ENCODE measurements around the gene KIF3C. TPM values are rescaled to one million over a fixed set of nuclear protein-coding genes. Genes with fewer than 3 reads are reported as not detected.

KIF3C gene
- total RNA-seq, 1 experiment from 2014 or later: 41.4 TPM

DNA sequence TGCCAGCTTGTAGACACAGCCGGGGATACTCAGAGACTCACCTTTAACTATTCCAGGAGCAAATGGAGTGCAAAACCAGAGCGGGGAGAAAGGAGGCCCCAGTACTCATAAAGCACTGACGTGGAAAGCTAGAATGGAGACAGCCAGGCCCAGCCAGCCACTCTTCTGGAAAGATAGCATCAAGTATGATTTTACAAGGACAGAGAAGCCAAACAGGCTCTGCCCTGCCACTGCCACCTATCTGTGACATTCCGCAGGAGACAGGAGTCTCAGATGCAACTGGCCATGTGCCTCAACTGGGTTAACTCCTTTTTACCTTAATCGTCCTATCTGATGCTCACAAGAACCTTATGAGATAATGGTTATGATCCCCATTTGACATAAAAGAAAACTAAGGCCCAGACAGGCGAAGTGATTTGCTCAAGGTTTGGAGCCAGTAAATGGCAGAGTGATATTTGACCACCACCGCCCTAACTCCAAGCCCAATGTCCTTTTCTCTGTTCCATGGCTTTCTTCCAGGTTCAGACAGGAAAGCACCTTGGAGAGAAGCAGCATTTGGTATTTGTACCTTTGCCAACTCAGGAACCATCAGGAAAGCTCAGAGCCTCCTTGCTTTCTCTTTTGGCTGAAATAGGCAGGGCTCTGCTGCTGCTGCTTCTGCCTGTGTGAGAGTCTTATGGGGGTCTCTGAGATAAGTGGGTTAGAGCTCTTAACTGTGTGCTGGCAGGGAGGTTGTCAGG, 15.6 kb downstream of the KIF3C start:
- no peaks in the 10 kb centered on the region for H3K23me2 ChIP-seq (ENCODE audit: insufficient read length, low read depth, low read length, poor library complexity, severe bottlenecking)
- no peak overlapping the region for H4K91ac ChIP-seq (ENCODE audit: insufficient read length, low read depth, low read length)
- H3K14ac ChIP-seq (ENCODE audit: insufficient read depth, low read length): no peak overlapping the region
- no peaks in the 10 kb centered on the region for H3K79me1 ChIP-seq (ENCODE audit: insufficient read depth, low read depth, low read length, poor library complexity, severe bottlenecking)
- H3K4me3 Mint-ChIP-seq: no peak overlapping the region
- no peak overlapping the region for H3K4ac ChIP-seq (ENCODE audit: low read depth, low read length)
- H3K27ac Mint-ChIP-seq: peak overlapping the region in 1 of 3 experiments; percentile 16; a peak in 2 of 7 replicates
- H3K4me1 ChIP-seq (ENCODE audit: insufficient read depth, low read length): no peaks in the 10 kb centered on the region
- H2BK12ac ChIP-seq (ENCODE audit: insufficient read length, low read depth, low read length): no peak overlapping the region
- peaks cover 12 to 28% (median 26%) of the 10 kb centered on the region in 3 experiments; a peak in 5 of 7 replicates for H3K36me3 Mint-ChIP-seq (ENCODE audit: insufficient read depth in 1 of 3, low read depth in 3 of 3)
- H4K8ac ChIP-seq (replicated peaks; ENCODE audit: insufficient read length, low read depth, low read length): no peak overlapping the region
- no peak overlapping the region for H2BK20ac ChIP-seq (ENCODE audit: low read depth, low read length, poor library complexity, severe bottlenecking)
- H3K27me3 ChIP-seq (ENCODE audit: insufficient read depth, low read length): no peaks in the 10 kb centered on the region; the same call in 1 of the 2 replicates
- H3K79me2 ChIP-seq (ENCODE audit: insufficient read depth, low read length): no peaks in the 10 kb centered on the region
- no peak overlapping the region for H4K5ac ChIP-seq (ENCODE audit: insufficient read length, low read depth, low read length)
- H3K4me1 Mint-ChIP-seq: no peaks in the 10 kb centered on the region
- H3K18ac ChIP-seq (ENCODE audit: insufficient read length, low read depth, low read length): no peak overlapping the region
- no peak overlapping the region for H2BK120ac ChIP-seq (ENCODE audit: low read depth, low read length, poor library complexity, severe bottlenecking)
- H3K9ac ChIP-seq (ENCODE audit: extremely low read depth, insufficient read length, low read length): no peak overlapping the region
- H3K9me3 Mint-ChIP-seq: no peaks in the 10 kb centered on the region
- H2BK5ac ChIP-seq (ENCODE audit: insufficient read length, low read length): no peak overlapping the region
- no peaks in the 10 kb centered on the region for H3K27me3 Mint-ChIP-seq (ENCODE audit: low read depth)
- H3K56ac ChIP-seq (ENCODE audit: insufficient read length, low read depth, low read length): no peak overlapping the region
- no peak overlapping the region for H3T11ph ChIP-seq (ENCODE audit: low read length)
- H2AK5ac ChIP-seq (ENCODE audit: insufficient read length, low read length): no peak overlapping the region
- H2BK15ac ChIP-seq (ENCODE audit: low read depth, low read length): no peak overlapping the region
- no peaks in the 10 kb centered on the region for H4K20me1 ChIP-seq (ENCODE audit: control insufficient read depth, insufficient read depth, insufficient read length)
- WGBS (ENCODE audit: extremely low coverage, insufficient read length, low lambda C conversion rate): no CpG with 5 or more reads among the region's 7 CpGs
- TF ChIP-seq, protein P1, sequence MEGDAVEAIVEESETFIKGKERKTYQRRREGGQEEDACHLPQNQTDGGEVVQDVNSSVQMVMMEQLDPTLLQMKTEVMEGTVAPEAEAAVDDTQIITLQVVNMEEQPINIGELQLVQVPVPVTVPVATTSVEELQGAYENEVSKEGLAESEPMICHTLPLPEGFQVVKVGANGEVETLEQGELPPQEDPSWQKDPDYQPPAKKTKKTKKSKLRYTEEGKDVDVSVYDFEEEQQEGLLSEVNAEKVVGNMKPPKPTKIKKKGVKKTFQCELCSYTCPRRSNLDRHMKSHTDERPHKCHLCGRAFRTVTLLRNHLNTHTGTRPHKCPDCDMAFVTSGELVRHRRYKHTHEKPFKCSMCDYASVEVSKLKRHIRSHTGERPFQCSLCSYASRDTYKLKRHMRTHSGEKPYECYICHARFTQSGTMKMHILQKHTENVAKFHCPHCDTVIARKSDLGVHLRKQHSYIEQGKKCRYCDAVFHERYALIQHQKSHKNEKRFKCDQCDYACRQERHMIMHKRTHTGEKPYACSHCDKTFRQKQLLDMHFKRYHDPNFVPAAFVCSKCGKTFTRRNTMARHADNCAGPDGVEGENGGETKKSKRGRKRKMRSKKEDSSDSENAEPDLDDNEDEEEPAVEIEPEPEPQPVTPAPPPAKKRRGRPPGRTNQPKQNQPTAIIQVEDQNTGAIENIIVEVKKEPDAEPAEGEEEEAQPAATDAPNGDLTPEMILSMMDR (conservative IDR thresholded peaks at IDR 0.05): no peak
- H3K27ac ChIP-seq (ENCODE audit: insufficient read length, low read depth, low read length): no peak overlapping the region
- H3K9me3 ChIP-seq (ENCODE audit: control insufficient read depth, low read depth, low read length): no peaks in the 10 kb centered on the region
- H3K4me2 ChIP-seq (ENCODE audit: insufficient read depth, insufficient read length, low read length): no peak overlapping the region
- H3K23ac ChIP-seq (ENCODE audit: insufficient read length, low read depth, low read length): no peak overlapping the region
- DNase-seq: no peak
- H2AFZ ChIP-seq (ENCODE audit: low read length): no peak overlapping the region
